Measurements from ENCODE around the gene UNC119.

The UNC119 gene

GRCh38 chr17:28552176-28552999 is at the start of gene UNC119:
Gene UNC119, minus strand, starts transcription at chr17:28552624. Its CDS starts 67 bp downstream, at chr17:28552557.
- peak; percentile 91 for DNase-seq (ENCODE audit: insufficient read length, low spot score)
- no peak for FAIRE-seq
- peak; percentile 97 for TF ChIP-seq POLR2A (IDR thresholded peaks at IDR 0.05; ENCODE audit: low read depth, low read length)

- FAIRE-seq (no peak), DNase-seq (ENCODE audit: insufficient read length, low spot score) (peak; percentile 82)
- no peak for TF ChIP-seq POLR2A (IDR thresholded peaks at IDR 0.05; ENCODE audit: low read depth, low read length)
Measured at GRCh38 chr17:28599311-28600184, 47.1 kb upstream of the UNC119 start.

- TF ChIP-seq POLR2A (IDR thresholded peaks at IDR 0.05; ENCODE audit: low read depth, low read length): peak; percentile 93
- DNase-seq (ENCODE audit: insufficient read length, low spot score) (peak; percentile 99), FAIRE-seq (no peak)
Measured at GRCh38 chr17:28598799-28599310, 46.4 kb upstream of the UNC119 start, which contains the start of gene SPAG5. Gene SPAG5, minus strand, starts transcription at chr17:28599025. Its CDS starts 79 bp downstream, at chr17:28598946.

- no peak for TF ChIP-seq POLR2A (IDR thresholded peaks at IDR 0.05; ENCODE audit: low read depth, low read length)
- DNase-seq (ENCODE audit: insufficient read length, low spot score) (peak; percentile 34), FAIRE-seq (no peak)
Measured at GRCh38 chr17:28598389-28598788, 46.0 kb upstream of the UNC119 start.

GRCh38 chr17:28597606-28598383 is 45.4 kb upstream of the UNC119 start:
- FAIRE-seq (no peak), DNase-seq (ENCODE audit: insufficient read length, low spot score) (no peak)

GRCh38 chr17:28592260-28592659 is 39.8 kb upstream of the UNC119 start:
- FAIRE-seq: no peak
- no peak for DNase-seq (ENCODE audit: insufficient read length, low spot score)
- TF ChIP-seq POLR2A (IDR thresholded peaks at IDR 0.05; ENCODE audit: low read depth, low read length): no peak

More at GRCh38 chr17:28597606-28598383, 45.4 kb upstream of the UNC119 start:
- no peak for TF ChIP-seq POLR2A (IDR thresholded peaks at IDR 0.05; ENCODE audit: low read depth, low read length)

- no peak for TF ChIP-seq POLR2A (IDR thresholded peaks at IDR 0.05; ENCODE audit: low read depth, low read length)
- FAIRE-seq (no peak), DNase-seq (ENCODE audit: insufficient read length, low spot score) (no peak)
Measured at GRCh38 chr17:28585851-28586250, 33.4 kb upstream of the UNC119 start.

GRCh38 chr17:28584434-28584833 is 32.0 kb upstream of the UNC119 start:
- no peak for TF ChIP-seq POLR2A (IDR thresholded peaks at IDR 0.05; ENCODE audit: low read depth, low read length)
- DNase-seq (ENCODE audit: insufficient read length, low spot score) (no peak), FAIRE-seq (no peak)

GRCh38 chr17:28582513-28582912 is 30.1 kb upstream of the UNC119 start:
- FAIRE-seq: no peak
- no peak for DNase-seq (ENCODE audit: insufficient read length, low spot score)
- TF ChIP-seq POLR2A (IDR thresholded peaks at IDR 0.05; ENCODE audit: low read depth, low read length): no peak

- no peak for TF ChIP-seq POLR2A (IDR thresholded peaks at IDR 0.05; ENCODE audit: low read depth, low read length)
- DNase-seq (ENCODE audit: insufficient read length, low spot score): no peak
- no peak for FAIRE-seq
Measured at GRCh38 chr17:28580959-28581358, 28.5 kb upstream of the UNC119 start.

GRCh38 chr17:28579526-28579925 is 27.1 kb upstream of the UNC119 start:
- FAIRE-seq: no peak
- TF ChIP-seq POLR2A (IDR thresholded peaks at IDR 0.05; ENCODE audit: low read depth, low read length): no peak
- DNase-seq (ENCODE audit: insufficient read length, low spot score): no peak

- DNase-seq (ENCODE audit: insufficient read length, low spot score) (no peak), FAIRE-seq (no peak)
- TF ChIP-seq POLR2A (IDR thresholded peaks at IDR 0.05; ENCODE audit: low read depth, low read length): no peak
Measured at GRCh38 chr17:28578246-28579195, 26.1 kb upstream of the UNC119 start.

Measured in H54 (cell line).